ENCODE results near the gene H2AZ2. TPM values are rescaled to one million over a fixed set of nuclear protein-coding genes. Genes with fewer than 3 reads are reported as not detected.
"Not testable (repeated sequence)": the region's sequence is repeated elsewhere in the genome, so short reads cannot be mapped to it uniquely, and the experiment has no call there.

H2AZ2 gene
- total and polyA plus RNA-seq, 5 donors: 163 to 233 (median 220) TPM

DNA sequence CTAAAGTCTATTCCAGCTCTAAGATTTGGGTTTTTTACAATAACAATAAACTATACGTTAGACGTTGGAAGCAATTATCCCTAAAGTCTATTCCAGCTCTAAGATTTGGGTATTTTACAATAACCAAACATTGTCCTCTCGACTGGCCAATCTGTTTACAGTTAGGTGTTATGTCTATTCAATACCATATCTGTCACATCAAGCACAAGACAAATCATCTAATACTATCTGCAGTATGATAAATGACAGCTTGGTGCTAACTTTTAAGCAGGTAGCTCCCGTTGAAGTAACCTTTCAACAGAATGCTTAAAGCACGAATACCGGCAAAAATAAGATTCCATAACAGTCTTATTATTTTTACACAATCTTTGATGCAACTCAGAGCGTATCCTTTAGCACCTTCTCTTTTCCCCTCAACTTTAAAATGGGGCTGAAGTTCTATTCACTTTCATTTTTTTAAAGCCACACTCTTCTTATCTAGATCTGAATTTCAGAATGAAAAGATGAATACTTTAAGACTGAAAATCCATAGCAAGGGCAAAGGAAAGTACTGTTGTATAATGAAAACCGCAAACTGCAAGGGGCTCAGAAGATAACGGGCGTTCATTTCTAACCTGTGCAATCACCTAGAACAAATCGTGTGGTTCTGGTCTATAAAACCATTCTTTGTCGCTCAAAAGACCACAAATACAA lies 925 bp downstream of the H2AZ2 start:
- under 1% methylated on average over 12 of the region's 12 CpGs for WGBS
- DNase-seq (no peak), ATAC-seq (no peak)
- no peaks in the 10 kb centered on the region for H3K27me3 ChIP-seq (ENCODE audit: control insufficient read depth, insufficient read depth)
- no peaks in the 10 kb centered on the region for H3K4me1 ChIP-seq (ENCODE audit: control insufficient read depth, insufficient read depth, low read length)
- intact Hi-C loops (cut with DNase I): loop anchor here (5.0 to 10.0 kb wide), 3 partner anchors 50 to 262 kb away; partner anchors contain the start of genes PPIA (in 1 of the 4) and TMED4 (in 1 of the 4)
- peak overlapping the region; percentile 97 for H3K27ac ChIP-seq (ENCODE audit: low read length)
- no peaks in the 10 kb centered on the region for H3K9me3 ChIP-seq (ENCODE audit: control insufficient read depth, low read length)
- H3K4me3 ChIP-seq (ENCODE audit: low read length): peak overlapping the region; percentile 92

DNA sequence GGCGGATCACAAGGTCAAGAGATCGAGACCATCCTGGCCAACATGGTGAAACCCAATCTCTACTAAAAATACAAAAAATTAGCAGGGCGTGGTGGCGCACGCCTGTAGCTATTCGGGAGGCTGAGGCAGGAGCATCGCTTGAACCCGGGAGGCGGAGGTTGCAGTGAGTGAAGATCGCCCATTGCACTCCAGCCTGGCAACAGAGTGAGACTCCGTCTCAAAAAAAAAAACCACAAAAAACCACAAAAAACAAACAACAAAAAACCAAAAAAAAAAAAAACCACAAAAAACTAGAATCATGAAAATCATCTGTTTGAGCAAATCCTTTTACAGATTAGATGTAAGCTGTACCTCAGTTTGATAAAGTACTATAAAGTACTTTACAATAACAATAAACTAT lies 1.5 kb downstream of the H2AZ2 start:
- 52% methylated on average over 11 of the region's 11 CpGs for WGBS
- not testable (repeated sequence) for H3K27ac ChIP-seq (ENCODE audit: low read length); H3K9me3 ChIP-seq (ENCODE audit: control insufficient read depth, low read length); DNase-seq; H3K4me1 ChIP-seq (ENCODE audit: control insufficient read depth, insufficient read depth, low read length); H3K27me3 ChIP-seq (ENCODE audit: control insufficient read depth, insufficient read depth); ATAC-seq
- intact Hi-C loops (cut with DNase I): loop anchor here (5.0 to 10.0 kb wide), 3 partner anchors 49 to 262 kb away; partner anchors contain the start of genes PPIA (in 1 of the 4) and TMED4 (in 1 of the 4)
- peak overlapping the region; percentile 92 for H3K4me3 ChIP-seq (ENCODE audit: low read length)

DNA sequence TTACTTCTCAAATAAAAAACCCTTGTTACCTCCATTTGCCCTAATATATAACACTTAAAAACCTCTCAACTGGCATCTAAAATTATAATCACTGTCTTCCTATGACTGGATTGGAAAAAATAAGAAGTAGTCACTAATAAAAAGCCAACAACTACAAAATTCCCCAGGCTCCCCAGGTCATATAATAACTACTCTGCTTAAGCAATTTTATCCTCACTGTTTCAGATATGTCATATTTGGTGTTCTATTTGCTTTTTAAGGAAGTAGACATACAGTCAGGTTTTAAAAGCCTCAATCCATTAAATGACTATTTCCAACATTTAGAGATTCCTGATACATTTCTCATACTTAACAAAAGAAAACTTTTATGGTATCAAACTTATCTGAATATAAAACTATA lies 2.4 kb downstream of the H2AZ2 start:
- intact Hi-C loops (cut with DNase I): loop anchor here (5.0 to 10.0 kb wide), 3 partner anchors 48 to 261 kb away; partner anchors contain the start of genes PPIA (in 1 of the 4) and TMED4 (in 1 of the 4)
- Histone ChIP-seq H3K27ac (ENCODE audit: low read length) (no peak overlapping the region), H3K4me1 (ENCODE audit: control insufficient read depth, insufficient read depth, low read length) (no peaks in the 10 kb centered on the region), H3K9me3 (ENCODE audit: control insufficient read depth, low read length) (no peaks in the 10 kb centered on the region), H3K4me3 (ENCODE audit: low read length) (no peak overlapping the region), H3K27me3 (ENCODE audit: control insufficient read depth, insufficient read depth) (no peaks in the 10 kb centered on the region)
- ATAC-seq (no peak), DNase-seq (no peak)

DNA sequence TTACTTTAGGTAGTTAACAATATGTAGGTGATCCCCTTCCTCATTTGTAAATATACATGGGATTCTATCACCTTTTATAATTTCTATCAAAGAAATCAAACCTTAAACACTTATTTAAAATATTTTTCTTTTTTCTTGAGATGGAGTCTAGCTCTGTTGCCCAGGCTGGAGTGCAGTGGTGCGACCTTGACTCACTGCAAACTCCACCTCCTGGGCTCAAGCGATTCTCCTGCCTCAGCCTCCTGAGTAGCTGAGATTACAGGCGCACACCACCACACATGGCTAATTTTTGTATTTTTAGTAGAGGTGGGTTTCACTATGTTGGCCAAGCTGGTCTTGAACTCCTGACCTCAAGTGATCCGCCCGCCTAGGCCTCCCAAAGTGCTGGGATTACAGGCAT lies 4.4 kb downstream of the H2AZ2 start:
- not testable (repeated sequence) for H3K27me3 ChIP-seq (ENCODE audit: control insufficient read depth, insufficient read depth); DNase-seq; H3K27ac ChIP-seq (ENCODE audit: low read length); H3K4me3 ChIP-seq (ENCODE audit: low read length); H3K9me3 ChIP-seq (ENCODE audit: control insufficient read depth, low read length); ATAC-seq; H3K4me1 ChIP-seq (ENCODE audit: control insufficient read depth, insufficient read depth, low read length)
- intact Hi-C loops (cut with DNase I): loop anchor here in 1 of 4 donors (10.0 kb wide), 1 partner anchor 259 kb away; the partner anchor contains the start of gene TMED4
- 95% methylated on average over 5 of the region's 5 CpGs for WGBS

DNA sequence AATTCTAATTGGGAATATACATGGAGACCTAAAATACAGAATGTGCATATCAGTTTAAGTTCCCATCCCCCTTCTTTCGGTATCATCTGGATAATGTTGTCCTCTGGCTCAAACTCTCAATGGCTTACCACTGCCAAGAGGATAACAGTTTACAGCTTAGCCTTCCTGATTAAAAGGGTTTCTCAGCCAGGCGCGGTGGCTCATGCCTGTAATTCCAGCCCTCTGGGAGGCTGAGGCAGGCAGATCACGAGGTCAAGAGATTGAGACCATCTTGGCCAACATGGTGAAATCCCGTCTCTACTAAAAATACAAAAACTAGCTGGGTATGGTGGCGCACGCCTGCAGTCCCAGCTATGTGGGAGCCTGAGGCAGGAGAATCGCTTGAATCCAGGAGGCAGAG lies 5.2 kb downstream of the H2AZ2 start:
- H3K4me3 ChIP-seq (ENCODE audit: low read length); H3K27me3 ChIP-seq (ENCODE audit: control insufficient read depth, insufficient read depth); H3K9me3 ChIP-seq (ENCODE audit: control insufficient read depth, low read length); H3K4me1 ChIP-seq (ENCODE audit: control insufficient read depth, insufficient read depth, low read length): not testable (repeated sequence)
- DNase-seq (peak; percentile 26 to 70 (median 67)), ATAC-seq (peak; percentile 37 to 44)
- 52% methylated on average over 8 of the region's 8 CpGs for WGBS
- intact Hi-C loops (cut with DNase I): loop anchor here in 1 of 4 donors (10.0 kb wide), 1 partner anchor 258 kb away; the partner anchor contains the start of gene TMED4
- peak overlapping the region; percentile 23 for H3K27ac ChIP-seq (ENCODE audit: low read length)

DNA sequence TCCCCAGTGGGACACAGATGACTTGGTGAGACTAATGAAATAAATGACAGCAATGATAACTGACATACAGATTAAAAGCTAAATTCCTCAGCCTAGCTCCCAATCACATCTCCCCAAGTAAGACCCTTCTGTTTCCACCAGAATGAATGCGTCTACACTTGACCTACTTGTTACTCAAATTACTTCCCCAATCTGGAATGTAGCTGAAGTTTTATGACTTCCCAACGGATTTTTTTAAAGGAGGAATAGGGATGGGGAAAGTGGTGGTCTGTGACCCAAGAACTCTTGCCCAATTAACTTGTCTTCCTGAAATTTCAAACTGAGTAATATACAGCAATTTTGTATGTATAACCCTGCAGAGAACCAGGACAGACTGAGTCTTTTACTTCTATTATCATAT lies 9.1 kb downstream of the H2AZ2 start:
- Histone ChIP-seq H3K9me3 (ENCODE audit: control insufficient read depth, low read length) (no peaks in the 10 kb centered on the region), H3K27ac (ENCODE audit: low read length) (no peak overlapping the region), H3K4me1 (ENCODE audit: control insufficient read depth, insufficient read depth, low read length) (no peaks in the 10 kb centered on the region), H3K27me3 (ENCODE audit: control insufficient read depth, insufficient read depth) (no peaks in the 10 kb centered on the region), H3K4me3 (ENCODE audit: low read length) (no peak overlapping the region)
- ATAC-seq (no peak), DNase-seq (no peak)
- intact Hi-C loops (cut with DNase I): no loop called here
- WGBS: 60% methylated on average over 2 of the region's 2 CpGs

DNA sequence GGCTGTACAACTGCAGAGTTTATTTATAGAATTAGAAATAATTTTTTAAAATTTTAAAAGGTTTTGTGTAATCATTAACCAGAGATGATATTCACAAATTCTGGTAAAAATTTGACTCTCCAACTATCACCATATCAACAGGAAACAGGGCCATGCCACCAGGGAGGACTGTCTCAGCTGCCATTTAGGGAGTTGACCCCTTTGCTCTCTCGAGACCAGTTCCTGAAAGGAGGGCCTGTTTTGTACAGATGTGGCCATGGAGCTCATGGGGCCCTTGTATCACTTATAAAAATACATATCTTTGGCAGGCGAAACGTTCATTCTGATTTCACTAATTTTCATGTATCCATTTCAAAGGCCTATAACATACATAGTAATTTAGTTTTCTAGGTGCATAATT lies 20.3 kb downstream of the H2AZ2 start:
- ATAC-seq (no peak), DNase-seq (no peak)
- no peaks in the 10 kb centered on the region for H3K27me3 ChIP-seq (ENCODE audit: control insufficient read depth, insufficient read depth)
- H3K27ac ChIP-seq (ENCODE audit: low read length): no peak overlapping the region
- whole genome bisulfite sequencing: 53% methylated on average over 3 of the region's 3 CpGs
- H3K4me3 ChIP-seq (ENCODE audit: low read length): no peak overlapping the region
- no peaks in the 10 kb centered on the region for H3K4me1 ChIP-seq (ENCODE audit: control insufficient read depth, insufficient read depth, low read length)
- intact Hi-C loops (cut with DNase I): no loop called here
- no peaks in the 10 kb centered on the region for H3K9me3 ChIP-seq (ENCODE audit: control insufficient read depth, low read length)

DNA sequence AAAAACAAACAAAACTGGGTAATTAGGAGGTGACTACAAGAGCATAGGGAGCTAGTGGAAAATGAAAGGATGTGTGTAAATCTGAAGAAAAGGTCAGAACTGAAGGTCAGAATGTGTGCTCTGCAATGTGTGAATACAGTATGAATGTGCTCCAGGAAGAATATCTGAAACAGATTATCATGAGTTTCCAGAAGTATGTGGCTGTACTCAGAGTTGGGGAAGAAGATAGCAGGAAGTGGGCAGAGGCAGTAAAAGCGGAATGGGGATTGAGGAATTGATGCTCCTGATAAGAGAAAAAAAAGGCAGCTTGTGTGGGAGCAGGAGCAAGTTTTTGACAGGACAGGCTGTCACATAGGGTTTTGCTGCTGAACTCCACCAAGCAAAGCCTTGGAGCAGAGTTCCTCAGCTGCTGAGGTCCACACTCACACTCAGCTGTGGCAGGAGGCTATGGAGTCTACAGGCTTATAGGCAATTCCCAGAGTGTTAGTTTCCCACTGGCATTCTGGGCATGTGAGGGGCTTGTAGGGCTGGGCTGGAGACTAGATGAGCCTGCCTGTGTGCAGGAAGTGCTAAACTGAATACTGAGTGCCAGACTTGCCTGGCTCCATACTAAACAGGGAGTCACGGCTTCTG lies 22.9 kb downstream of the H2AZ2 start:
- Histone ChIP-seq H3K4me1 (ENCODE audit: control insufficient read depth, insufficient read depth, low read length) (no peaks in the 10 kb centered on the region), H3K27me3 (ENCODE audit: control insufficient read depth, insufficient read depth) (no peaks in the 10 kb centered on the region), H3K9me3 (ENCODE audit: control insufficient read depth, low read length) (no peaks in the 10 kb centered on the region), H3K27ac (ENCODE audit: low read length) (no peak overlapping the region), H3K4me3 (ENCODE audit: low read length) (no peak overlapping the region)
- ATAC-seq: peak in 1 of 2 donors; percentile 10
- intact Hi-C loops (cut with DNase I): no loop called here
- DNase-seq: no peak
- WGBS: 76% methylated on average over 2 of the region's 2 CpGs

DNA sequence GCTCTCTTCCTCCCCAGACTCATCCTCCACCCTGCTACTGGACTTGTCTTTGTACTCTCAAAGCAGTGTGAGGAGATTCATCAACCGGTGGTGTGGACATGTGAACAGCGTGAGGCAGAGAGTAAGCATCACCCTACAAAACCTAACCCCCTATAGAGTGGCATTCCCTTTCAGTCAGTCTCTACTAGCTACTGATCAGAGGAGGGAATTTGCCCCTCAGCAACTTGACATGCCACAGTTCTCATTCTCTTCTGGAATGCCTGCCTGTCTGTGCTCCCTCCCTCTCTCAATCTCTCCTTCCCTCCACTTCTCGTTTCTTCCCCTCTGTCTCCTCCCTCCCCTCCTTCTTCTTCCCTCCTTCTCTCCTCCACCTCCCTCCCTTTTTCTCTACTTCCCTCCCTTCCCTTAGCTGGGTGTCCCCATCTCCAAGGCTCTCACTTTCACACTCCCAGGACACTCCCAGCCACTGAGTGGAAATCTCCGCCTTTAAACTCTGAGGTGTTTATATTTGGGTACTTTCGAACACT lies 24.6 kb downstream of the H2AZ2 start:
- intact Hi-C loops (cut with DNase I): no loop called here
- Histone ChIP-seq H3K27me3 (ENCODE audit: control insufficient read depth, insufficient read depth) (no peaks in the 10 kb centered on the region), H3K4me3 (ENCODE audit: low read length) (no peak overlapping the region), H3K27ac (ENCODE audit: low read length) (no peak overlapping the region), H3K9me3 (ENCODE audit: control insufficient read depth, low read length) (no peaks in the 10 kb centered on the region), H3K4me1 (ENCODE audit: control insufficient read depth, insufficient read depth, low read length) (no peaks in the 10 kb centered on the region)
- DNase-seq (no peak), ATAC-seq (no peak)
- WGBS: 75% methylated on average over 5 of the region's 5 CpGs

DNA sequence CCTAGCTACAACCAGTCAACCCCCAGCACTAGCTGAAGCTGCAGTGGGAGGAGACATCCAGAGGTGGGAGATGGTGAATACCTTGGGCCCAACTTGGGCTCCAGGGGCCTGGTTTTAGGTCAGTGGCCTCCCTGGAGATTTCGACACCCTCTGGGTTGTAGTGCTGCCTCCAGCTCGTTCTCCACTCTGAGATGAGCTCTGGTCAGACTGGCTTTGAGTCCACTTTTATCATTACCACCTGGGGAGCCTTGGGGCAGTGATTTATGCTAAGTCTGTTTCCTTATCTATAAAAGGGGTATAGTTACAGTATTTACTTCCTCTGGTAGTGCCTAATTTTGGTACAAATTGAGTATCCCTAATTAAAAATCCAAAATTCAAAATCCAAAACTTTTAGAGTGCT lies 28.6 kb downstream of the H2AZ2 start:
- Histone ChIP-seq H3K9me3 (ENCODE audit: control insufficient read depth, low read length) (no peaks in the 10 kb centered on the region), H3K27me3 (ENCODE audit: control insufficient read depth, insufficient read depth) (no peaks in the 10 kb centered on the region), H3K27ac (ENCODE audit: low read length) (no peak overlapping the region), H3K4me3 (ENCODE audit: low read length) (no peak overlapping the region), H3K4me1 (ENCODE audit: control insufficient read depth, insufficient read depth, low read length) (no peaks in the 10 kb centered on the region)
- ATAC-seq: no peak
- intact Hi-C loops (cut with DNase I): no loop called here
- WGBS: 74% methylated on average over 2 of the region's 2 CpGs
- no peak for DNase-seq

DNA sequence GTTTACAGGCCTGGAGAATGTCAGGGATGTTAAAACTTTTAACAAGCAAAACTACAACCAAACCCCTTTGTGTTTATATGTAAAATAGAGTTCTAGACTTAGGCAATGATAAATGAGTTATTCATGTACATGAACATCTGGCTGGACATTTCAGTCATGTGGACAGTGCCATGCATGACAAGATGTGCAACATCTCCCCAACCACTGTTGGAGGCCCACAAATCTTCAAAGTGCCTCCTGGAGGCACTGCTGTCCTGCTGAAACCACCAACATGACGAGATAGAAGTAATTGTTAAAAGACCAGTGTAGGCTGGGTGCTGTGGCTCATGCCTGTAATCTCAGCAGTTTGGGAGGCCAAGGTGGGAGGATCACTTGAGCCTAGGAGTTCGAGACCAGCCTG lies 33.0 kb downstream of the H2AZ2 start:
- WGBS: 94% methylated on average over 2 of the region's 2 CpGs
- no peak for ATAC-seq
- no peak overlapping the region for H3K27ac ChIP-seq (ENCODE audit: low read length)
- intact Hi-C loops (cut with DNase I): no loop called here
- no peak overlapping the region for H3K4me3 ChIP-seq (ENCODE audit: low read length)
- no peaks in the 10 kb centered on the region for H3K4me1 ChIP-seq (ENCODE audit: control insufficient read depth, insufficient read depth, low read length)
- no peak for DNase-seq
- H3K9me3 ChIP-seq (ENCODE audit: control insufficient read depth, low read length): no peaks in the 10 kb centered on the region
- H3K27me3 ChIP-seq (ENCODE audit: control insufficient read depth, insufficient read depth): no peaks in the 10 kb centered on the region

Measured in right cardiac atrium (tissue), 5 donors.